GM23338 (cell line): ENCODE data around the gene CSNK1A1L. TPM values are rescaled to one million over a fixed set of nuclear protein-coding genes. Genes with fewer than 3 reads are reported as not detected.

ENCODE experiments used
- ATAC-seq: fragments of 200-7000 bp; cut with Tn5 transposase; 3 replicates; pipeline ENCODE4 v1.9.1; 2020
- DNase-seq: peaks from one replicate; pipeline ENCODE4 v3.0.0-alpha.2; 2015; ENCODE audit warnings: low spot score
- H2AFZ ChIP-seq: fragments of 200-600 bp; sonication (generic); 2 replicates; pipeline ENCODE4 v1.8.0; 2016; ENCODE audit warnings: antibody characterized with exemption, mild to moderate bottlenecking, moderate library complexity
- H3F3A ChIP-seq: fragments of 200-600 bp; sonication (generic); replicated peaks from 2 replicates; pipeline ENCODE4 v1.8.0; 2017; ENCODE audit warnings: antibody characterized with exemption, mixed run types, low read depth
- H3K27ac ChIP-seq: fragments of 200-600 bp; sonication (generic); 2 replicates; pipeline ENCODE4 v1.6.1; 2016; ENCODE audit warnings: low read depth
- H3K27me3 ChIP-seq: fragments of 200-600 bp; sonication (generic); 2 replicates; pipeline ENCODE4 v1.8.0; 2016; ENCODE audit warnings: mild to moderate bottlenecking, mixed run types, moderate library complexity; ENCODE audit not compliant: insufficient read depth
- H3K36me3 ChIP-seq: fragments of 200-600 bp; sonication (generic); 2 replicates; pipeline ENCODE4 v1.8.0; 2016; ENCODE audit warnings: mild to moderate bottlenecking; ENCODE audit not compliant: insufficient read depth
- H3K4me1 ChIP-seq: fragments of 200-600 bp; sonication (generic); 2 replicates; pipeline ENCODE4 v1.8.0; 2016; ENCODE audit warnings: mild to moderate bottlenecking, moderate library complexity; ENCODE audit not compliant: insufficient read depth
- H3K4me2 ChIP-seq: fragments of 200-600 bp; sonication (generic); 2 replicates; pipeline ENCODE4 v1.7.1; 2017; ENCODE audit warnings: mixed run types
- H3K4me3 ChIP-seq: fragments of 200-600 bp; sonication (generic); 2 replicates; pipeline ENCODE4 v1.6.1; 2016; ENCODE audit warnings: mixed run types
- H3K79me2 ChIP-seq: fragments of 200-600 bp; sonication (generic); replicated peaks from 2 replicates; pipeline ENCODE4 v1.8.0; 2017; ENCODE audit warnings: mild to moderate bottlenecking; ENCODE audit not compliant: insufficient read depth
- H3K9me2 ChIP-seq: fragments of 200-600 bp; sonication (generic); 2 replicates; pipeline ENCODE4 v1.8.0; 2017; ENCODE audit not compliant: insufficient read depth
- H4K20me1 ChIP-seq: fragments of 200-600 bp; sonication (generic); replicated peaks from 2 replicates; pipeline ENCODE4 v1.8.0; 2017; ENCODE audit warnings: mild to moderate bottlenecking; ENCODE audit not compliant: insufficient read depth
- H3K27ac Mint-ChIP-seq: 2 replicates; pipeline ENCODE4 v1.8.0; 2020; ENCODE audit warnings: inconsistent platforms, mild to moderate bottlenecking, moderate library complexity, mixed read lengths
- H3K27me3 Mint-ChIP-seq: 3 replicates; pipeline ENCODE4 v1.8.0; 2022; ENCODE audit warnings: low read depth, mild to moderate bottlenecking, moderate library complexity, mixed read lengths, inconsistent platforms; ENCODE audit not compliant: insufficient read depth, poor library complexity
- H3K36me3 Mint-ChIP-seq: 3 replicates; pipeline ENCODE4 v1.8.0; 2021; ENCODE audit warnings: low read depth, mild to moderate bottlenecking, inconsistent platforms, moderate library complexity, mixed read lengths
- H3K4me1 Mint-ChIP-seq: 3 replicates; pipeline ENCODE4 v1.8.0; 2020; ENCODE audit warnings: mild to moderate bottlenecking, inconsistent platforms, mixed read lengths
- H3K4me3 Mint-ChIP-seq: 3 replicates; pipeline ENCODE4 v1.8.0; 2021; ENCODE audit warnings: moderate library complexity, mild to moderate bottlenecking, inconsistent platforms, mixed read lengths
- H3K9me3 Mint-ChIP-seq: 3 replicates; pipeline ENCODE4 v1.8.0; 2020; ENCODE audit warnings: moderate library complexity, mild to moderate bottlenecking, inconsistent platforms, mixed read lengths
- ETS1 ChIP-seq: IDR thresholded peaks from 2 replicates; pipeline ENCODE4 v1.6.1; 2016; ENCODE audit warnings: antibody characterized with exemption
- EZH2phosphoT487 ChIP-seq: fragments of 200-600 bp; sonication (generic); IDR thresholded peaks from one replicate; pipeline ENCODE4 v1.8.1; 2018; ENCODE audit warnings: antibody characterized with exemption; ENCODE audit not compliant: unreplicated experiment
- JUNB ChIP-seq: IDR thresholded peaks from one replicate; pipeline ENCODE4 v1.6.1; 2016; ENCODE audit warnings: antibody characterized with exemption; ENCODE audit not compliant: unreplicated experiment
- NANOG ChIP-seq: IDR thresholded peaks from 2 replicates; pipeline ENCODE4 v1.6.1; 2016; ENCODE audit warnings: antibody characterized with exemption, borderline replicate concordance
- POLR2AphosphoS5 ChIP-seq: IDR thresholded peaks from 2 replicates; pipeline ENCODE4 v1.6.1; 2016; ENCODE audit warnings: antibody characterized with exemption, low read depth
- STAT1 ChIP-seq: IDR thresholded peaks from one replicate; pipeline ENCODE4 v1.6.1; 2016; ENCODE audit warnings: antibody characterized with exemption; ENCODE audit not compliant: unreplicated experiment
- ZNF114 ChIP-seq: fragments of 250-450 bp; sonication (Bioruptor Pico); IDR thresholded peaks from 2 replicates; pipeline ENCODE4 v1.5.0; 2020; ENCODE audit warnings: mild to moderate bottlenecking, moderate library complexity
- polyA plus RNA-seq: library from polyadenylated mRNA; unstranded; fragments of >200 nt; fragmentation: Nextera tagmentation; extraction: Ambion mirVana; gene quantifications from 2 replicates; pipeline ENCODE4 v1.2.1, GENCODE V29; 2016
- total RNA-seq: library from RNA; depleted of rRNA; stranded (reverse); fragments of >200 nt; shearing (Covaris generic); gene quantifications from 2 replicates; pipeline ENCODE4 v1.2.3, GENCODE V29; 2014
- TF ChIP-seq, protein P1 (sequence below), 2 experiments: fragments of 200-600 bp in 1 of 2; sonication (generic) in 1 of 2; conservative IDR thresholded peaks; 2 replicates each; pipeline versions ENCODE4 v1.5.1 to v1.6.1; 2016 to 2017; ENCODE audit warnings: antibody characterized with exemption in 2 of 2, low read depth in 2 of 2, mild to moderate bottlenecking in 2 of 2, moderate library complexity in 1 of 2
- TF ChIP-seq, protein P2 (sequence below): IDR thresholded peaks from one replicate; pipeline ENCODE4 v1.6.1; 2018; ENCODE audit warnings: antibody characterized with exemption; ENCODE audit not compliant: unreplicated experiment
- TF ChIP-seq, protein P3 (sequence below): fragments of 250-450 bp; sonication (Bioruptor Pico); IDR thresholded peaks from 2 replicates; pipeline ENCODE4 v1.5.0; 2020; ENCODE audit warnings: mild to moderate bottlenecking, moderate library complexity

Gene CSNK1A1L
- total and polyA plus RNA-seq, 2 experiments from 2014 or later, result not detected

GRCh38 chr13:37136633-37137032, 31.2 kb upstream of the CSNK1A1L start:
- H3K9me3 Mint-ChIP-seq, result no peaks in the 10 kb centered on the region
- no peak for TF ChIP-seq NANOG
- no peak for TF ChIP-seq POLR2AphosphoS5
- DNase-seq, result no peak
- Histone ChIP-seq H3K9me2 (no peaks in the 10 kb centered on the region), H3F3A (no peaks in the 10 kb centered on the region), H4K20me1 (no peaks in the 10 kb centered on the region), H3K27ac (no peak overlapping the region), H3K79me2 (no peaks in the 10 kb centered on the region), H3K4me3 (no peak overlapping the region), H3K36me3 (no peaks in the 10 kb centered on the region), H3K4me1 (no peaks in the 10 kb centered on the region), H2AFZ (no peak overlapping the region), H3K27me3 (no peaks in the 10 kb centered on the region), H3K4me2 (no peak overlapping the region)
- ATAC-seq, result no peak
- no peaks in the 10 kb centered on the region for H3K36me3 Mint-ChIP-seq
- H3K27me3 Mint-ChIP-seq, result peaks cover 2% of the 10 kb centered on the region
- no peaks in the 10 kb centered on the region for H3K4me1 Mint-ChIP-seq
- no peak overlapping the region for H3K4me3 Mint-ChIP-seq
- no peak overlapping the region for H3K27ac Mint-ChIP-seq

GRCh38 chr13:37136187-37136586, 30.7 kb upstream of the CSNK1A1L start:
- H3K36me3 ChIP-seq, result no peaks in the 10 kb centered on the region
- no peak overlapping the region for H2AFZ ChIP-seq
- H3K4me1 ChIP-seq, result no peaks in the 10 kb centered on the region
- H3K27me3 ChIP-seq, result no peaks in the 10 kb centered on the region
- H3K4me2 ChIP-seq, result no peak overlapping the region
- no peak overlapping the region for H3K4me3 ChIP-seq
- H3K79me2 ChIP-seq, result no peaks in the 10 kb centered on the region
- Mint-ChIP-seq H3K36me3 (no peaks in the 10 kb centered on the region), H3K9me3 (no peaks in the 10 kb centered on the region), H3K27ac (no peak overlapping the region), H3K4me1 (no peaks in the 10 kb centered on the region), H3K27me3 (peaks cover 2% of the 10 kb centered on the region), H3K4me3 (no peak overlapping the region)
- ATAC-seq (no peak), DNase-seq (no peak)
- H4K20me1 ChIP-seq, result no peaks in the 10 kb centered on the region
- H3K27ac ChIP-seq, result no peak overlapping the region
- H3F3A ChIP-seq, result no peaks in the 10 kb centered on the region
- no peaks in the 10 kb centered on the region for H3K9me2 ChIP-seq
- TF ChIP-seq NANOG, result no peak
- TF ChIP-seq STAT1, result no peak
- TF ChIP-seq JUNB, result no peak
- no peak for TF ChIP-seq ETS1
- TF ChIP-seq EZH2phosphoT487, result no peak
- TF ChIP-seq, protein P1, sequence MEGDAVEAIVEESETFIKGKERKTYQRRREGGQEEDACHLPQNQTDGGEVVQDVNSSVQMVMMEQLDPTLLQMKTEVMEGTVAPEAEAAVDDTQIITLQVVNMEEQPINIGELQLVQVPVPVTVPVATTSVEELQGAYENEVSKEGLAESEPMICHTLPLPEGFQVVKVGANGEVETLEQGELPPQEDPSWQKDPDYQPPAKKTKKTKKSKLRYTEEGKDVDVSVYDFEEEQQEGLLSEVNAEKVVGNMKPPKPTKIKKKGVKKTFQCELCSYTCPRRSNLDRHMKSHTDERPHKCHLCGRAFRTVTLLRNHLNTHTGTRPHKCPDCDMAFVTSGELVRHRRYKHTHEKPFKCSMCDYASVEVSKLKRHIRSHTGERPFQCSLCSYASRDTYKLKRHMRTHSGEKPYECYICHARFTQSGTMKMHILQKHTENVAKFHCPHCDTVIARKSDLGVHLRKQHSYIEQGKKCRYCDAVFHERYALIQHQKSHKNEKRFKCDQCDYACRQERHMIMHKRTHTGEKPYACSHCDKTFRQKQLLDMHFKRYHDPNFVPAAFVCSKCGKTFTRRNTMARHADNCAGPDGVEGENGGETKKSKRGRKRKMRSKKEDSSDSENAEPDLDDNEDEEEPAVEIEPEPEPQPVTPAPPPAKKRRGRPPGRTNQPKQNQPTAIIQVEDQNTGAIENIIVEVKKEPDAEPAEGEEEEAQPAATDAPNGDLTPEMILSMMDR (conservative IDR thresholded peaks at IDR 0.05; ENCODE audit: low read depth in 2 of 2), result no peak
- TF ChIP-seq, protein P2, sequence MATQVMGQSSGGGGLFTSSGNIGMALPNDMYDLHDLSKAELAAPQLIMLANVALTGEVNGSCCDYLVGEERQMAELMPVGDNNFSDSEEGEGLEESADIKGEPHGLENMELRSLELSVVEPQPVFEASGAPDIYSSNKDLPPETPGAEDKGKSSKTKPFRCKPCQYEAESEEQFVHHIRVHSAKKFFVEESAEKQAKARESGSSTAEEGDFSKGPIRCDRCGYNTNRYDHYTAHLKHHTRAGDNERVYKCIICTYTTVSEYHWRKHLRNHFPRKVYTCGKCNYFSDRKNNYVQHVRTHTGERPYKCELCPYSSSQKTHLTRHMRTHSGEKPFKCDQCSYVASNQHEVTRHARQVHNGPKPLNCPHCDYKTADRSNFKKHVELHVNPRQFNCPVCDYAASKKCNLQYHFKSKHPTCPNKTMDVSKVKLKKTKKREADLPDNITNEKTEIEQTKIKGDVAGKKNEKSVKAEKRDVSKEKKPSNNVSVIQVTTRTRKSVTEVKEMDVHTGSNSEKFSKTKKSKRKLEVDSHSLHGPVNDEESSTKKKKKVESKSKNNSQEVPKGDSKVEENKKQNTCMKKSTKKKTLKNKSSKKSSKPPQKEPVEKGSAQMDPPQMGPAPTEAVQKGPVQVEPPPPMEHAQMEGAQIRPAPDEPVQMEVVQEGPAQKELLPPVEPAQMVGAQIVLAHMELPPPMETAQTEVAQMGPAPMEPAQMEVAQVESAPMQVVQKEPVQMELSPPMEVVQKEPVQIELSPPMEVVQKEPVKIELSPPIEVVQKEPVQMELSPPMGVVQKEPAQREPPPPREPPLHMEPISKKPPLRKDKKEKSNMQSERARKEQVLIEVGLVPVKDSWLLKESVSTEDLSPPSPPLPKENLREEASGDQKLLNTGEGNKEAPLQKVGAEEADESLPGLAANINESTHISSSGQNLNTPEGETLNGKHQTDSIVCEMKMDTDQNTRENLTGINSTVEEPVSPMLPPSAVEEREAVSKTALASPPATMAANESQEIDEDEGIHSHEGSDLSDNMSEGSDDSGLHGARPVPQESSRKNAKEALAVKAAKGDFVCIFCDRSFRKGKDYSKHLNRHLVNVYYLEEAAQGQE, result no peak
- TF ChIP-seq, protein P3, sequence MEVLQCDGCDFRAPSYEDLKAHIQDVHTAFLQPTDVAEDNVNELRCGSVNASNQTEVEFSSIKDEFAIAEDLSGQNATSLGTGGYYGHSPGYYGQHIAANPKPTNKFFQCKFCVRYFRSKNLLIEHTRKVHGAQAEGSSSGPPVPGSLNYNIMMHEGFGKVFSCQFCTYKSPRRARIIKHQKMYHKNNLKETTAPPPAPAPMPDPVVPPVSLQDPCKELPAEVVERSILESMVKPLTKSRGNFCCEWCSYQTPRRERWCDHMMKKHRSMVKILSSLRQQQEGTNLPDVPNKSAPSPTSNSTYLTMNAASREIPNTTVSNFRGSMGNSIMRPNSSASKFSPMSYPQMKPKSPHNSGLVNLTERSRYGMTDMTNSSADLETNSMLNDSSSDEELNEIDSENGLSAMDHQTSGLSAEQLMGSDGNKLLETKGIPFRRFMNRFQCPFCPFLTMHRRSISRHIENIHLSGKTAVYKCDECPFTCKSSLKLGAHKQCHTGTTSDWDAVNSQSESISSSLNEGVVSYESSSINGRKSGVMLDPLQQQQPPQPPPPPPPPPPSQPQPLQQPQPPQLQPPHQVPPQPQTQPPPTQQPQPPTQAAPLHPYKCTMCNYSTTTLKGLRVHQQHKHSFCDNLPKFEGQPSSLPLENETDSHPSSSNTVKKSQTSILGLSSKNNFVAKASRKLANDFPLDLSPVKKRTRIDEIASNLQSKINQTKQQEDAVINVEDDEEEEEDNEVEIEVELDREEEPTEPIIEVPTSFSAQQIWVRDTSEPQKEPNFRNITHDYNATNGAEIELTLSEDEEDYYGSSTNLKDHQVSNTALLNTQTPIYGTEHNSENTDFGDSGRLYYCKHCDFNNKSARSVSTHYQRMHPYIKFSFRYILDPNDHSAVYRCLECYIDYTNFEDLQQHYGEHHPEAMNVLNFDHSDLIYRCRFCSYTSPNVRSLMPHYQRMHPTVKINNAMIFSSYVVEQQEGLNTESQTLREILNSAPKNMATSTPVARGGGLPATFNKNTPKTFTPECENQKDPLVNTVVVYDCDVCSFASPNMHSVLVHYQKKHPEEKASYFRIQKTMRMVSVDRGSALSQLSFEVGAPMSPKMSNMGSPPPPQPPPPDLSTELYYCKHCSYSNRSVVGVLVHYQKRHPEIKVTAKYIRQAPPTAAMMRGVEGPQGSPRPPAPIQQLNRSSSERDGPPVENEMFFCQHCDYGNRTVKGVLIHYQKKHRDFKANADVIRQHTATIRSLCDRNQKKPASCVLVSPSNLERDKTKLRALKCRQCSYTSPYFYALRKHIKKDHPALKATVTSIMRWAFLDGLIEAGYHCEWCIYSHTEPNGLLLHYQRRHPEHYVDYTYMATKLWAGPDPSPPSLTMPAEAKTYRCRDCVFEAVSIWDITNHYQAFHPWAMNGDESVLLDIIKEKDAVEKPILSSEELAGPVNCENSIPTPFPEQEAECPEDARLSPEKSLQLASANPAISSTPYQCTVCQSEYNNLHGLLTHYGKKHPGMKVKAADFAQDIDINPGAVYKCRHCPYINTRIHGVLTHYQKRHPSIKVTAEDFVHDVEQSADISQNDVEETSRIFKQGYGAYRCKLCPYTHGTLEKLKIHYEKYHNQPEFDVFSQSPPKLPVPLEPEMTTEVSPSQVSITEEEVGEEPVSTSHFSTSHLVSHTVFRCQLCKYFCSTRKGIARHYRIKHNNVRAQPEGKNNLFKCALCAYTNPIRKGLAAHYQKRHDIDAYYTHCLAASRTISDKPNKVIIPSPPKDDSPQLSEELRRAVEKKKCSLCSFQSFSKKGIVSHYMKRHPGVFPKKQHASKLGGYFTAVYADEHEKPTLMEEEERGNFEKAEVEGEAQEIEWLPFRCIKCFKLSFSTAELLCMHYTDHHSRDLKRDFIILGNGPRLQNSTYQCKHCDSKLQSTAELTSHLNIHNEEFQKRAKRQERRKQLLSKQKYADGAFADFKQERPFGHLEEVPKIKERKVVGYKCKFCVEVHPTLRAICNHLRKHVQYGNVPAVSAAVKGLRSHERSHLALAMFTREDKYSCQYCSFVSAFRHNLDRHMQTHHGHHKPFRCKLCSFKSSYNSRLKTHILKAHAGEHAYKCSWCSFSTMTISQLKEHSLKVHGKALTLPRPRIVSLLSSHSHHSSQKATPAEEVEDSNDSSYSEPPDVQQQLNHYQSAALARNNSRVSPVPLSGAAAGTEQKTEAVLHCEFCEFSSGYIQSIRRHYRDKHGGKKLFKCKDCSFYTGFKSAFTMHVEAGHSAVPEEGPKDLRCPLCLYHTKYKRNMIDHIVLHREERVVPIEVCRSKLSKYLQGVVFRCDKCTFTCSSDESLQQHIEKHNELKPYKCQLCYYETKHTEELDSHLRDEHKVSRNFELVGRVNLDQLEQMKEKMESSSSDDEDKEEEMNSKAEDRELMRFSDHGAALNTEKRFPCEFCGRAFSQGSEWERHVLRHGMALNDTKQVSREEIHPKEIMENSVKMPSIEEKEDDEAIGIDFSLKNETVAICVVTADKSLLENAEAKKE (CRISPR knock-in tag), result no peak
- TF ChIP-seq ZNF114 (CRISPR knock-in tag), result no peak
- no peak for TF ChIP-seq POLR2AphosphoS5
